ENCODE data around the gene SELENOF.

GRCh38 chr1:86846164-86846647, 67.7 kb downstream of the SELENOF start:
- TF ChIP-seq POLR2A (IDR thresholded peaks at IDR 0.05) (no peak), POLR2AphosphoS5 (IDR thresholded peaks at IDR 0.05) (no peak)
